Stomach (tissue), 4 donors: Measurements from ENCODE around the gene DDX56.

Experiments used
- POLR2A ChIP-seq, 4 donors: fragments of 450-650 bp; IDR thresholded peaks; one replicate each; pipeline ENCODE4 v1.6.1; 2016; ENCODE audit warnings: antibody characterized with exemption in 4 of 4, control low read depth in 2 of 4, mild to moderate bottlenecking in 1 of 4, moderate library complexity in 1 of 4
- POLR2AphosphoS5 ChIP-seq, 3 donors: sonication (generic); formaldehyde crosslinking; IDR thresholded peaks; one replicate each; pipeline ENCODE4 v1.6.1; 2016; ENCODE audit warnings: antibody characterized with exemption in 3 of 3
- TF ChIP-seq, protein P1 (sequence below), 7 experiments: fragments of 450-650 bp in 4 of 7; fragments of 200-600 bp in 3 of 7; sonication (generic) in 3 of 7; IDR thresholded peaks; one replicate each; pipeline ENCODE4 v1.5.1; 2016 to 2019; ENCODE audit warnings: antibody characterized with exemption in 7 of 7, control low read depth in 2 of 7, mild to moderate bottlenecking in 1 of 7

DNA sequence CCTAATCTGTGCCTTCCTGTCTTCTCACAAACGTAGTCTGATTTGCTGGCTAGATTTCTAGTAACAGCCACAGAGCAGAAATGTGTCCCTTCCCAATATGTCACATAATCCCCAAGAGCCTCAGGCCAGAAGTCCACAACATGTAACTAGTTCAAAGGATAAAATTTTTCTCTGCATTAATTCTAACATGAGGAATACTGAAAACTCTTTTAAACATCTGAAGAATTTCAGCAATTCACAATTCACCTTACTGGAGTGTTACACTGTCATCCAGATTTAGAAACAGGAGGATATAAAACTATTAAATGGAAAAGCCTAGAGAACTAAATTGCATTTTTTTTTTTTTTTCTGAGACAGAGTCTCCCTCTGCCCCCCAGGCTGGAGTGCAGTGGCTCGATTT is 2.5 kb upstream of the DDX56 start:
- no peak for TF ChIP-seq POLR2AphosphoS5 (IDR thresholded peaks at IDR 0.05)
- TF ChIP-seq, protein P1, sequence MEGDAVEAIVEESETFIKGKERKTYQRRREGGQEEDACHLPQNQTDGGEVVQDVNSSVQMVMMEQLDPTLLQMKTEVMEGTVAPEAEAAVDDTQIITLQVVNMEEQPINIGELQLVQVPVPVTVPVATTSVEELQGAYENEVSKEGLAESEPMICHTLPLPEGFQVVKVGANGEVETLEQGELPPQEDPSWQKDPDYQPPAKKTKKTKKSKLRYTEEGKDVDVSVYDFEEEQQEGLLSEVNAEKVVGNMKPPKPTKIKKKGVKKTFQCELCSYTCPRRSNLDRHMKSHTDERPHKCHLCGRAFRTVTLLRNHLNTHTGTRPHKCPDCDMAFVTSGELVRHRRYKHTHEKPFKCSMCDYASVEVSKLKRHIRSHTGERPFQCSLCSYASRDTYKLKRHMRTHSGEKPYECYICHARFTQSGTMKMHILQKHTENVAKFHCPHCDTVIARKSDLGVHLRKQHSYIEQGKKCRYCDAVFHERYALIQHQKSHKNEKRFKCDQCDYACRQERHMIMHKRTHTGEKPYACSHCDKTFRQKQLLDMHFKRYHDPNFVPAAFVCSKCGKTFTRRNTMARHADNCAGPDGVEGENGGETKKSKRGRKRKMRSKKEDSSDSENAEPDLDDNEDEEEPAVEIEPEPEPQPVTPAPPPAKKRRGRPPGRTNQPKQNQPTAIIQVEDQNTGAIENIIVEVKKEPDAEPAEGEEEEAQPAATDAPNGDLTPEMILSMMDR (IDR thresholded peaks at IDR 0.05), result no peak
- no peak for TF ChIP-seq POLR2A (IDR thresholded peaks at IDR 0.05)
